Activated CD4-positive, alpha-beta T cell treated with anti-CD3 and anti-CD28 coated beads, Interleukin-2, amount 10 ng/mL, durations not matched to agents 7 days and 5 days (primary cell): ENCODE data around the gene MEOX1. TPM values are rescaled to one million over a fixed set of nuclear protein-coding genes. Genes with fewer than 3 reads are reported as not detected.

Experiments used
- CTCF ChIA-PET: fragments of 350-600 bp; sonication (Branson Sonifier 250); formaldehyde crosslinking; loops from one replicate; lab custom pipeline; 2021; ENCODE audit warnings: antibody characterized with exemption; lab: Charles Lee
- POLR2A ChIA-PET: fragments of 350-600 bp; sonication (Branson Sonifier 250); formaldehyde crosslinking; loops from one replicate; lab custom pipeline; 2021; ENCODE audit warnings: antibody characterized with exemption; lab: Charles Lee
- DNase-seq: peaks from one replicate; pipeline ENCODE4 v3.0.0-alpha.2; 2020
- H3K27ac Mint-ChIP-seq: one replicate; pipeline ENCODE4 v1.8.0; 2021; ENCODE audit warnings: mild to moderate bottlenecking, moderate library complexity, mixed read lengths
- H3K27me3 Mint-ChIP-seq: one replicate; pipeline ENCODE4 v1.8.0; 2021; ENCODE audit warnings: mixed read lengths
- H3K36me3 Mint-ChIP-seq: one replicate; pipeline ENCODE4 v1.8.0; 2021; ENCODE audit warnings: low read depth, mixed read lengths
- H3K4me1 Mint-ChIP-seq: one replicate; pipeline ENCODE4 v1.8.0; 2021; ENCODE audit warnings: mixed read lengths
- H3K4me3 Mint-ChIP-seq: one replicate; pipeline ENCODE4 v1.8.0; 2021; ENCODE audit warnings: mild to moderate bottlenecking, moderate library complexity, mixed read lengths
- H3K9me3 Mint-ChIP-seq: one replicate; pipeline ENCODE4 v1.8.0; 2021; ENCODE audit warnings: mixed read lengths
- total RNA-seq, 2 experiments: library from RNA; stranded (reverse); gene quantifications; one replicate each; pipeline ENCODE4 v1.2.3, GENCODE V29; 2021

Gene MEOX1
- total RNA-seq, 2 experiments from 2014 or later = 5.1 to 6.6 TPM

GRCh38 chr17:43644081-43644480 is 17.6 kb downstream of the MEOX1 start:
- peaks cover 21% of the 10 kb centered on the region for H3K27me3 Mint-ChIP-seq
- H3K27ac Mint-ChIP-seq = no peak overlapping the region
- no peaks in the 10 kb centered on the region for H3K36me3 Mint-ChIP-seq
- H3K4me1 Mint-ChIP-seq = peaks cover 10% of the 10 kb centered on the region
- no peak for DNase-seq
- ChIA-PET POLR2A (no interaction called here), CTCF (interaction anchor here (0.7 kb wide), 1 partner anchor 19 kb away, joined by 3 read pairs; no protein-coding TSS in a partner anchor)
- no peak overlapping the region for H3K4me3 Mint-ChIP-seq
- H3K9me3 Mint-ChIP-seq = no peaks in the 10 kb centered on the region

DNA sequence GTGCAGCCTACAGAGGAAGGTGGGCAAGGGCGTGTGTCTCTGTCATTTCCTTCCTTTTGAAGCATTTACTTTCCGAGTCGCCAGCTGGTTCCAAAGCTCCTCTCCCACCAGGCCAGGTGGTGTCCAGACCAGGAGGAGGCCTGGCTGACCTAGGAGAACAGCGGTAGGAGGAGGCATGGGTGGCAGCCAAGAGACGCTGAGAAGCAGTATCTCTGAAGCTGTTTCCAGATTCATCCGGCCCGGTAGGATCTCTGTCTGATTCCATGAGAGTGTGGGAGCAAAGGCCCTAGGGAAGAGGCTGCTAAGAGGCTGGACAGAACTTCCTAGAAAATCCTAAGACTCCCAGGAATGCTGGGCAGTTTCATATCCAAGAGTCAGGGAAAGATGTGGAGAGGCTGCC is 20.3 kb downstream of the MEOX1 start:
- POLR2A ChIA-PET = no interaction called here
- Mint-ChIP-seq H3K9me3 (no peaks in the 10 kb centered on the region), H3K4me1 (peaks cover 10% of the 10 kb centered on the region), H3K27me3 (peaks cover 12% of the 10 kb centered on the region), H3K36me3 (no peaks in the 10 kb centered on the region), H3K27ac (peak overlapping the region; percentile 46), H3K4me3 (no peak overlapping the region)
- CTCF ChIA-PET = interaction anchor here (1.5 kb wide), 1 partner anchor 33 kb away, joined by 3 read pairs; no protein-coding TSS in a partner anchor
- DNase-seq = no peak

- ChIA-PET POLR2A (no interaction called here), CTCF (interaction anchor here (1.3 to 1.5 kb wide), 4 partner anchors 10 to 242 kb away, joined by 3 to 4 read pairs (median 3); partner anchors contain the start of gene ARL4D)
- no peak for DNase-seq
- Mint-ChIP-seq H3K4me1 (peaks cover 10% of the 10 kb centered on the region), H3K27ac (no peak overlapping the region), H3K27me3 (peaks cover 9% of the 10 kb centered on the region), H3K36me3 (no peaks in the 10 kb centered on the region), H3K9me3 (no peaks in the 10 kb centered on the region), H3K4me3 (no peak overlapping the region)
Observed at GRCh38 chr17:43640491-43641252, 21.1 kb downstream of the MEOX1 start.

GRCh38 chr17:43637563-43638323 is 24.0 kb downstream of the MEOX1 start:
- ChIA-PET POLR2A (no interaction called here), CTCF (interaction anchor here (0.6 kb wide), 1 partner anchor 19 kb away, joined by 3 read pairs; no protein-coding TSS in a partner anchor)
- Mint-ChIP-seq H3K27ac (no peak overlapping the region), H3K4me1 (peaks cover 10% of the 10 kb centered on the region), H3K27me3 (peaks cover 3% of the 10 kb centered on the region), H3K4me3 (no peak overlapping the region), H3K9me3 (no peaks in the 10 kb centered on the region), H3K36me3 (no peaks in the 10 kb centered on the region)
- DNase-seq = no peak

DNA sequence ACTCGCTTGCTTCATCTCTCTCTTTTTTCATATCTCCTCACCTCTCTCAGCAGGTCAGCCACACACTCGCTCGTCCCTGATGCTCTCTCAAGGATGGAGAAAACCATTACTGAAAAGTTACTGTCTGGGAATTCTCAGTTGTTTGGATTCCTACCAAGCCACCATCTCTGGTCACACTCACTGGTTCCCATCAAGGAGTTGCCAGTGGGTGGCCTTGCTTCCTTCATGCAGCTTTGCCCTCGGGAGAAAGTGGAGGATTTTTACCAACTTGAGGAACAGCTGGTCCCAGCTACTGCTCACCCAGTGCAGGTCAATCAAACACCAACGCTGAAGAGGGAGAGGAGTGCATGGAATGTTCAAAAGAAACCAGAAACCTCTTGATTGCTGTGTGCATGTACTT is 25.3 kb downstream of the MEOX1 start:
- DNase-seq = no peak
- ChIA-PET POLR2A (no interaction called here), CTCF (interaction anchor here (1.9 kb wide), 1 partner anchor 17 kb away, joined by 4 read pairs; no protein-coding TSS in a partner anchor)
- Mint-ChIP-seq H3K36me3 (no peaks in the 10 kb centered on the region), H3K27ac (no peak overlapping the region), H3K4me3 (no peak overlapping the region), H3K4me1 (peaks cover 8% of the 10 kb centered on the region), H3K9me3 (no peaks in the 10 kb centered on the region), H3K27me3 (peaks cover 2% of the 10 kb centered on the region)

- CTCF ChIA-PET = interaction anchor here (0.5 to 1.2 kb wide), 2 partner anchors 14 to 235 kb away, joined by 5 read pairs; no protein-coding TSS in a partner anchor
- H3K9me3 Mint-ChIP-seq = no peaks in the 10 kb centered on the region
- no peak overlapping the region for H3K27ac Mint-ChIP-seq
- no peak overlapping the region for H3K4me3 Mint-ChIP-seq
- no peak for DNase-seq
- H3K4me1 Mint-ChIP-seq = no peaks in the 10 kb centered on the region
- peaks cover 2% of the 10 kb centered on the region for H3K27me3 Mint-ChIP-seq
- no peaks in the 10 kb centered on the region for H3K36me3 Mint-ChIP-seq
- POLR2A ChIA-PET = no interaction called here
Observed at GRCh38 chr17:43634591-43635125, 27.1 kb downstream of the MEOX1 start.

DNA sequence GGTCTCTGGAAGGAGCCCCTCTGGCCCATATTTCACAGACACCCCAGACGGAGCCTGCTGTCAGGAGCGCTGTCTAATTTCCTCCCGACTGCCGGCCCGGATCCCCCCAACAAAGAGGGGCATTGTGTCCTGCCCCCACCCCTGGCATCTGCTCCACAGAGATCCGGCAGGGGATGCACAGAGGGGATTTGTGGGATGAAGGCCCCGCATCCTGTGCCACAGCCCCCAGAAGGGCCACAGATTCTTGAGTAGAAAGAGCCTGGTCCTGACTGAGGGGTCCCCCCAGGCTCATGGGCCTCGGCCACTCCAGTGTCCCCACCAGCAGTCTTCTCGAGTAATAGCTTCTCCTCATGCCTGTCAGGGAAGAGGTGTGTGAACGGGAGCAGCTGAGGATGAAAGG is 29.5 kb downstream of the MEOX1 start:
- Mint-ChIP-seq H3K36me3 (no peaks in the 10 kb centered on the region), H3K27me3 (peaks cover 4% of the 10 kb centered on the region), H3K4me1 (no peaks in the 10 kb centered on the region), H3K4me3 (no peak overlapping the region), H3K27ac (no peak overlapping the region), H3K9me3 (no peaks in the 10 kb centered on the region)
- POLR2A ChIA-PET = no interaction called here
- CTCF ChIA-PET = no interaction called here
- no peak for DNase-seq

- Mint-ChIP-seq H3K27ac (no peak overlapping the region), H3K36me3 (no peaks in the 10 kb centered on the region), H3K4me3 (no peak overlapping the region), H3K9me3 (no peaks in the 10 kb centered on the region), H3K4me1 (no peaks in the 10 kb centered on the region), H3K27me3 (peaks cover 4% of the 10 kb centered on the region)
- DNase-seq = no peak
- CTCF ChIA-PET = interaction anchor here (1.1 kb wide), 1 partner anchor 9 kb away, joined by 4 read pairs; no protein-coding TSS in a partner anchor
- POLR2A ChIA-PET = no interaction called here
Observed at GRCh38 chr17:43631429-43631828, 30.3 kb downstream of the MEOX1 start.

DNA sequence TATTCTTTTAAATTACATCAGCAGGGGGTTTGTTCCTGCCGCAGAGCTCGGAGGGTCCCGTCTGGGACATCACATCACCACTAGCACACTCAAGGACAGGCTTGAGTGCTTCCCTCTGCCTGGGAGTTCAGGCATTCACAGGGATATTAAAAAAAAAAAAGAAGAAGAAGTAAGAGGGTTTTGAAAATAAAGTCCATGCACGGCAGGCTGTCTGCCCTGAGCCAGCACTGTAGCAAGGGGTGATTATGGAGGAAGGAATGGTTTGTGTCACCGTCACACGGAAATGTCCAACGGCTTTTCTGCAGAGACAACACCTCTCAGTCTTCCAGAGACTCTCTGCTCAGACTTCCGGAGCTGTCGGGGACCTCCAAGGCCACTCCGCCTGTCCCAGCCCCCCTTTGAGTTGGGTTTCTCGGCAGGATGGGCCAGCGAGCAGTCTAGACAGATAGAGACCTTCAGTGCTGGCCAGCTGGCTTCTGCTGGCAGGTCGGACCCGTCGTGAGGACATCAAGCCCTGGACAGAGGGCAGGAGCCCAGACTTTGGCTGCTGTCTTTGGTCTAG is 33.6 kb downstream of the MEOX1 start:
- no peak overlapping the region for H3K27ac Mint-ChIP-seq
- CTCF ChIA-PET = interaction anchor here (0.6 kb wide), 1 partner anchor 12 kb away, joined by 3 read pairs; no protein-coding TSS in a partner anchor
- H3K9me3 Mint-ChIP-seq = no peaks in the 10 kb centered on the region
- peaks cover 18% of the 10 kb centered on the region for H3K27me3 Mint-ChIP-seq
- no peaks in the 10 kb centered on the region for H3K36me3 Mint-ChIP-seq
- no peaks in the 10 kb centered on the region for H3K4me1 Mint-ChIP-seq
- POLR2A ChIA-PET = no interaction called here
- DNase-seq = no peak
- H3K4me3 Mint-ChIP-seq = no peak overlapping the region

- DNase-seq = no peak
- CTCF ChIA-PET = no interaction called here
- Mint-ChIP-seq H3K9me3 (no peaks in the 10 kb centered on the region), H3K36me3 (no peaks in the 10 kb centered on the region), H3K27me3 (peaks cover 18% of the 10 kb centered on the region), H3K4me1 (no peaks in the 10 kb centered on the region), H3K4me3 (no peak overlapping the region), H3K27ac (no peak overlapping the region)
- POLR2A ChIA-PET = no interaction called here
Observed at GRCh38 chr17:43627653-43628052, 34.1 kb downstream of the MEOX1 start.

GRCh38 chr17:43626023-43626422 is 35.7 kb downstream of the MEOX1 start:
- Mint-ChIP-seq H3K4me1 (no peaks in the 10 kb centered on the region), H3K27me3 (peaks cover 18% of the 10 kb centered on the region), H3K36me3 (no peaks in the 10 kb centered on the region), H3K9me3 (no peaks in the 10 kb centered on the region), H3K27ac (no peak overlapping the region), H3K4me3 (no peak overlapping the region)
- DNase-seq = no peak
- ChIA-PET POLR2A (no interaction called here), CTCF (interaction anchor here (0.7 to 0.8 kb wide), 2 partner anchors 23 to 457 kb away, joined by 4 to 6 read pairs; no protein-coding TSS in a partner anchor)

GRCh38 chr17:43625606-43626005 is 36.1 kb downstream of the MEOX1 start:
- H3K9me3 Mint-ChIP-seq = no peaks in the 10 kb centered on the region
- no peak overlapping the region for H3K4me3 Mint-ChIP-seq
- CTCF ChIA-PET = no interaction called here
- POLR2A ChIA-PET = no interaction called here
- no peaks in the 10 kb centered on the region for H3K4me1 Mint-ChIP-seq
- peaks cover 19% of the 10 kb centered on the region for H3K27me3 Mint-ChIP-seq
- no peak overlapping the region for H3K27ac Mint-ChIP-seq
- no peak for DNase-seq
- H3K36me3 Mint-ChIP-seq = no peaks in the 10 kb centered on the region
